ENCODE results near the gene ZCWPW1. TPM values are rescaled to one million over a fixed set of nuclear protein-coding genes. Genes with fewer than 3 reads are reported as not detected.
A peak's percentile ranks its signal among the peaks of the same experiment; 100 is the strongest.

Gene ZCWPW1
- total RNA-seq, 1 donor from 2014 or later = 4.5 TPM

DNA sequence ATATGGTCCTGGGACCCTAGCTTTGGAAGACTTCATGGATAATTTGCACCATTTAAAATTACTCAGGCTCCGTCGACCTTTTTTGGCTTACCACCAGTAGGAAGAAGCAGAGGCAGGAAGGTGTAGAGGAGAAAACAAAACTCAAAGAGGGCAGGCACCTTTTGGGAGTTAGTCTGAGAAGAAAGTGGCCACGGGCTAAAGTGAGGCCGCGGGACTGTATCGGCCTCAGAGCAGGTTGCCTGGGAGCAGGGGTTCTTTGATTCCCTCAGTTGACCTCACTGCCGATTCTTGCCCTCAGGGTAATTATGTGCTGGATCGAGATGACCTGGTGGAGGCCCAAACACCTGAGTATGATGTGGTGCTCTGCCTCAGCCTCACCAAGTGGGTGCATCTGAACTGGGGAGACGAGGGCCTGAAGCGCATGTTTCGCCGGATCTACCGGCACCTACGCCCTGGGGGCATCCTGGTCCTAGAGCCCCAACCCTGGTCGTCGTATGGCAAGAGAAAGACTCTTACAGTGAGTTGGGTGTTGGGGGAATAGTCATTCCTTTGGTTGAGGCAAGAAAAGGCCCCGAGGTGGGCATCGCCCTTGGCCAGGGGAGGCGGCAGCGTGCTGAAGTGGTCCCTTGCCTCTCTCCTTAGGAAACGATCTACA lies 4.2 kb upstream of the ZCWPW1 start:
- no peak for DNase-seq (ENCODE audit: extremely low read depth, low read depth, low spot score)

- DNase-seq (ENCODE audit: extremely low read depth, low read depth, low spot score) = no peak
Measured at GRCh38 chr7:100432053-100432452, 3.5 kb upstream of the ZCWPW1 start.

- DNase-seq (ENCODE audit: extremely low read depth, low read depth, low spot score) = no peak
Measured at GRCh38 chr7:100431286-100431735, 2.8 kb upstream of the ZCWPW1 start.

- DNase-seq (ENCODE audit: extremely low read depth, low read depth, low spot score) = no peak
Measured at GRCh38 chr7:100430493-100431285, 2.2 kb upstream of the ZCWPW1 start.

- DNase-seq (ENCODE audit: extremely low read depth, low read depth, low spot score) = peak; percentile 55
Measured at GRCh38 chr7:100429637-100430492, 1.4 kb upstream of the ZCWPW1 start, which contains the start of gene MEPCE. TSS of gene MEPCE (plus strand) at chr7:100429831. CDS start at chr7:100430019, 188 bp downstream.

DNA sequence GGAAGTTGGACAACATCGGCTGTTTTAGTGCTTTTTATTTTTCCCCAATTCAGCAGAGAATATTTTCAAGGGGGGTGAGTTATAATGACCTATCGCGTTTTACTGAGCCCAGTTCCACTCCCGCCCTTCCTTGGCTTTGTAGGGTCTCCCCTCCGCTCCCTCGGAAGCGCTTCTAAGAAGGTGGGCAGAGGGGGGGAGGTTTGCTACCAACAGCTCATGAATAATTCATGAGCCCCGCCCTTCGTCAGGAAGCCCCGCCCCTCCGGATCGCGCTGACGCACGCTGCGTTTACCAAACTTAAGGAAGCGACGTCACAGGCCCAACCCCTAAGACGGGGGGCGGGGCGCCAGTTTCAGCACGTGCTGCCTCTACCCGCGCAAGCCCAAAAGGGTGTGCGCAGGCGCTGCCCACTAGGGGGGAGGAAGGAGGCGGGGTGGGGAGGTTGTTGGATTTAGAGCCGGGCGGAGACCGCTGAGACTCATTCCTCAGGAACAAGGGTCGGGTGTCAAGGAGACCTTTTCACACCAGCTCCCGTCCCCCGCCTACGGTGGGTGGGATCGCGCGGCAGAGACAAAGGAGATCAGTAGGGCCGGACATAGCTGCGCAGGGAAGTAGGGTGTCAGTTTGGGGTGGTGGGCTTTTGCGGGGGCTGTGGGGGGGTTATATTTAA lies 599 bp upstream of the ZCWPW1 start:
- DNase-seq (ENCODE audit: extremely low read depth, low read depth, low spot score) = peak; percentile 97

GRCh38 chr7:100427762-100428198 lies 723 bp downstream of the ZCWPW1 start:
- no peak for DNase-seq (ENCODE audit: extremely low read depth, low read depth, low spot score)

- no peak for DNase-seq (ENCODE audit: extremely low read depth, low read depth, low spot score)
Measured at GRCh38 chr7:100426516-100426915, 2.0 kb downstream of the ZCWPW1 start.

GRCh38 chr7:100425347-100425746 lies 3.2 kb downstream of the ZCWPW1 start:
- DNase-seq (ENCODE audit: extremely low read depth, low read depth, low spot score) = no peak

- no peak for DNase-seq (ENCODE audit: extremely low read depth, low read depth, low spot score)
Measured at GRCh38 chr7:100423315-100423714, 5.2 kb downstream of the ZCWPW1 start.

- DNase-seq (ENCODE audit: extremely low read depth, low read depth, low spot score) = no peak
Measured at GRCh38 chr7:100419660-100420226, 8.8 kb downstream of the ZCWPW1 start.

- no peak for DNase-seq (ENCODE audit: extremely low read depth, low read depth, low spot score)
Measured at GRCh38 chr7:100418930-100419659, 9.4 kb downstream of the ZCWPW1 start.

DNA sequence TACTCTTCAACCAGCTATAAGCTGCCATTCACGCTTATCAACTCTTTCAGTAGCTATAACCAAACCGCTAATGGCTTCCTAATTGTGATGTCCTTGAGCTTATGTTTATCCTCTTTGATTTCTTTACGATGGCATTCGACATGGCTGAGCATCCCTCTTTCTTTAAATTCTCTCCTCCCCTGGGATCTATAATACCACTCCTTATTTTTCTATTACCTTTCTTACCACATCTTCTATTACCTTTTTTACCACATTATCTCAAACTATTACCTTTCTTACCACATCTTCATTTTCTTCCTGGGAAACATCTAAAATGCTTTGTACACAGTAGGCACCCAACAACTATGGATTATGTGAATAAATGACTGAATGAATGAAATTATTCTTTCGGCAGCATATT lies 13.1 kb downstream of the ZCWPW1 start:
- no peak for DNase-seq (ENCODE audit: extremely low read depth, low read depth, low spot score)

DNA sequence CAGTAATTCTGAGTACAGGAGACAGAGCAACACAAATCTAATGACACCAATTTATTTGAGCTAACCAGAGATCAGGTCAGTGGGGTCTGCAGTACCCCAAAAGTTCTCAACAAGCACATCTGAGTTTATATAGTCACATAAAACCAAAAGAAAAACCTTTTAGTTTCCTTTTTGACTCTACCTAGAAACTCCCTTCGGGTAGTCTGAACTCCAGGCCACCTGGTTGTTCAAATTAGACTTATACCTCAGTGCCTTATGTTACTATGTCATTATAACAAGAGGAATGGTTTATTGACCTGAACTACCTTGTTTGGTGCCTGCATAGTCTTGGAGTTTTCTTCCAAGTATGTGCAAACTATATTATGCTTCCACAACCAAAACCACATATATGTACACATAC lies 14.6 kb downstream of the ZCWPW1 start:
- no peak for DNase-seq (ENCODE audit: extremely low read depth, low read depth, low spot score)

DNA sequence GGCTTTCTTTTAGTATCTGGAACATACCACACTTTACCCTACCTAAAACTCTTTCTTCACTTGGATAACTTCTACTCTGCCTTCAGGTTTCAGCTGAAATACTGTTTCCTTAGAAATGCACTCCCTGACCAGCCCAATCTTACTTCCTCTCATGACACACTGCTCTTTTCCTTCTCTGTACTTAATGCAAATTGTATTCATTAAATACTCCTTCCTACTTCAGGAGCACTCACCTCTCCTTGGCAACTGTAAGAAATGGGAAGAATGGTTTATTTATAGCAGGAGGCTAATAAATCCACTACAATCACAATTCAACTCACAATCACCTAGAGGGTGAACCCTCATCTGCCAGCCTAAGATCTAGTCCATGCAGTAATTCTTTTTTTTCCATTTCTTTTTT lies 15.2 kb downstream of the ZCWPW1 start:
- no peak for DNase-seq (ENCODE audit: extremely low read depth, low read depth, low spot score)

GRCh38 chr7:100411101-100411500 lies 17.4 kb downstream of the ZCWPW1 start:
- DNase-seq (ENCODE audit: extremely low read depth, low read depth, low spot score) = no peak

DNA sequence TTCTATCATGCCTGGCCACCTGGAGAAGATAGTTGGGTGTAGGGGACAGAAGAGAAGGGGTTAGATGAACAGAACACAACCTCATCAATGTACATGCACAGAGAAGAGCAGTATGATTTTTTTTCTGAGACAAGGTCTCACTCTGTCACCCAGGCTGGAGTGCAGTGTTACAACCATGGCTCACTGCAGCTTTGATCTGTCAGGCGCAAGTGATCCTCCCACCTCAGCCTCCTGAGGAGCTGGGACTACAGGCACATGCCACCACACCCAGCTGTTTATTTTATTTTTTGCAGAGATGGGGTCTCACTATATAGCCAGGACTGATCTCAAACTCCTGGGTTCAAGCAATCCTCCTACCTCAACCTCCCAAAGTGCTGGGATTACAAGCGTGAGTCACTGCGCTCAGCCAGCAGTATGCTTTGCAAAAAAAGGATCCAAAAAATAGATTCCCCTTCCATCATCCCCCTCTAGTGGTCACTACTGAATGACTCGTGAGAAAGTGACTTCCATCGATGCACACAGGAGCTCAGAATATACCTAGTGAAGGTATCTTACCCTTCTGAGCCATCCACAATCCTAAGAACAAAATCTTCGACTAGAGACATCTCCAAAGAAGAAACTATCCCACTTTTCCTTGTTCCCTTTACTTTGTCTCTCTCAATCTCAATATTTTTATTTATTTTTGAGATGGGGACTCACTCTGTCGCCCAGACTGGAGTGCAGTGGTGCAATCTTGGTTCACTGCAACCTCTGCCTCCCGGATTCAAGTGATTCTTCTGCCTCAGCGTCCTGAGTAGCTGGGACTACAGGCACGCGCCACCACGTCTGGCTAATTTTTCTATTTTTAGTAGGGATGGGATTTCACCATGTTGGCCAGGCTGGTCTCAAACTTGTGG lies 21.0 kb downstream of the ZCWPW1 start:
- DNase-seq (ENCODE audit: extremely low read depth, low read depth, low spot score) = peak; percentile 22

GRCh38 chr7:100406767-100407166 lies 21.7 kb downstream of the ZCWPW1 start:
- DNase-seq (ENCODE audit: extremely low read depth, low read depth, low spot score) = no peak

DNA sequence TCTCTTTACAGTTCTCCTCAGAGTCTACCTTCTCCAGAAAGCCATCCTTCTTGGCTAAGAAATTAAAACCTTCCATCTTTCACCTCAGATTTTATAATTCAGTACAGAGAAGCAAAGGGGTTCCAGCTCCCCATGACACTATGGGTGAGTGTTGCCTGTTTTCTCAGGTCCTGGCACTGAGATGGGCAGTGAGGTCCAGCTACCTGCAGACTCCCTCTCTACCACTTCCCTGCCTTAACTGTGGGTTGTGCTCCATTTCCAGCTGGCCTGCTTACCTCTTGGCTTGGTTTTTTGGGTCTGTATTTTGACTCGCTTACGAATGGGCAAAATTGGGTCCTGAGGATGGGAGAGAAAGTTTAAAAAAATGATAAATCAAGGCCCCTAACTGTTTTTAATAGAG lies 26.3 kb downstream of the ZCWPW1 start:
- no peak for DNase-seq (ENCODE audit: extremely low read depth, low read depth, low spot score)

Data from glomerular endothelial cell (primary cell).